Ishikawa (cell line): ENCODE measurements around the gene PAQR6.

Source experiments
- CREB1 ChIP-seq: IDR thresholded peaks from 2 replicates; pipeline ENCODE4 v1.6.1; 2012; ENCODE audit warnings: low read depth
- EGR1 ChIP-seq: IDR thresholded peaks from 2 replicates; pipeline ENCODE4 v1.6.1; 2012
- FOXM1 ChIP-seq: IDR thresholded peaks from 2 replicates; pipeline ENCODE4 v1.6.1; 2012; ENCODE audit warnings: low read depth, borderline replicate concordance
- MAX ChIP-seq: IDR thresholded peaks from 2 replicates; pipeline ENCODE4 v1.6.1; 2012
- REST ChIP-seq: IDR thresholded peaks from 2 replicates; pipeline ENCODE4 v1.6.1; 2012; ENCODE audit warnings: low read depth, mild to moderate bottlenecking
- TAF1 ChIP-seq: IDR thresholded peaks from 2 replicates; pipeline ENCODE4 v1.6.1; 2012; ENCODE audit warnings: low read depth, mild to moderate bottlenecking
- TCF12 ChIP-seq: IDR thresholded peaks from 2 replicates; pipeline ENCODE4 v1.6.1; 2012; ENCODE audit warnings: low read depth
- USF1 ChIP-seq: IDR thresholded peaks from 2 replicates; pipeline ENCODE4 v1.6.1; 2012
- YY1 ChIP-seq: IDR thresholded peaks from 2 replicates; pipeline ENCODE4 v1.6.1; 2012; ENCODE audit warnings: low read depth

Gene PAQR6

GRCh38 chr1:156194300-156194652 lies 53.6 kb downstream of the PAQR6 start:
- peak; percentile 66 for TF ChIP-seq USF1
- TF ChIP-seq YY1, result no peak
- no peak for TF ChIP-seq CREB1

- TF ChIP-seq REST (no peak), FOXM1 (peak; percentile 54; the same call in 1 of the 2 replicates), YY1 (peak; percentile 98), TCF12 (no peak), CREB1 (peak; percentile 48), USF1 (0 out of 2 replicates have a peak, but pooled peaks have one; percentile 24), TAF1 (peak; percentile 81), MAX (no peak), EGR1 (peak; percentile 21; the same call in 1 of the 2 replicates)
Observed at GRCh38 chr1:156193488-156194299, 54.2 kb downstream of the PAQR6 start, which contains the start of gene SLC25A44. Gene SLC25A44 (plus strand): TSS chr1:156194104. CDS start chr1:156199848, 5,744 bp downstream.
